Natural killer cell treated with Interleukin-12 subunit alpha and Interleukin-12 subunit beta and Interleukin-15 and Interleukin-18, amount 100 ng/mL, for 72 hours (primary cell): ENCODE measurements around the gene UCHL5. TPM values are rescaled to one million over a fixed set of nuclear protein-coding genes. Genes with fewer than 3 reads are reported as not detected.

ENCODE experiments used
- ATAC-seq, 2 donors: fragments of 150-1000 bp; cut with Tn5 transposase in 1 of 2; sonication (Bioruptor Pico), chemical (Tn5 transposase) in 1 of 2; 2 replicates each; pipeline ENCODE4 v1.10.0; 2021
- DNase-seq: peaks from one replicate; pipeline ENCODE4 v3.0.0; 2022; ENCODE audit warnings: low spot score
- H3K27ac Mint-ChIP-seq, 2 donors: 1 replicate in 1 of 2; 2 replicates in 1 of 2; pipeline ENCODE4 v1.8.0; 2022; ENCODE audit warnings: mixed read lengths in 2 of 2, mild to moderate bottlenecking in 1 of 2, moderate library complexity in 1 of 2
- H3K27me3 Mint-ChIP-seq, 2 donors: 1 replicate in 1 of 2; 2 replicates in 1 of 2; pipeline ENCODE4 v1.8.0; 2022; ENCODE audit warnings: mixed read lengths in 2 of 2
- H3K36me3 Mint-ChIP-seq: one replicate; pipeline ENCODE4 v1.8.0; 2022; ENCODE audit warnings: mixed read lengths
- H3K4me1 Mint-ChIP-seq, 2 donors: 1 replicate in 1 of 2; 2 replicates in 1 of 2; pipeline ENCODE4 v1.8.0; 2022; ENCODE audit warnings: low read depth in 2 of 2, mixed read lengths in 2 of 2, mild to moderate bottlenecking in 1 of 2
- H3K4me3 Mint-ChIP-seq: one replicate; pipeline ENCODE4 v1.8.0; 2022; ENCODE audit warnings: mixed read lengths
- H3K9me3 Mint-ChIP-seq: 2 replicates; pipeline ENCODE4 v1.8.0; 2022; ENCODE audit warnings: mixed read lengths
- total RNA-seq, 2 donors: library from RNA; stranded (reverse); gene quantifications; one replicate each; pipeline ENCODE4 v1.2.3, GENCODE V29; 2022

UCHL5 gene
- total RNA-seq, 2 donors from 2014 or later = 67.9 to 76.8 TPM

DNA sequence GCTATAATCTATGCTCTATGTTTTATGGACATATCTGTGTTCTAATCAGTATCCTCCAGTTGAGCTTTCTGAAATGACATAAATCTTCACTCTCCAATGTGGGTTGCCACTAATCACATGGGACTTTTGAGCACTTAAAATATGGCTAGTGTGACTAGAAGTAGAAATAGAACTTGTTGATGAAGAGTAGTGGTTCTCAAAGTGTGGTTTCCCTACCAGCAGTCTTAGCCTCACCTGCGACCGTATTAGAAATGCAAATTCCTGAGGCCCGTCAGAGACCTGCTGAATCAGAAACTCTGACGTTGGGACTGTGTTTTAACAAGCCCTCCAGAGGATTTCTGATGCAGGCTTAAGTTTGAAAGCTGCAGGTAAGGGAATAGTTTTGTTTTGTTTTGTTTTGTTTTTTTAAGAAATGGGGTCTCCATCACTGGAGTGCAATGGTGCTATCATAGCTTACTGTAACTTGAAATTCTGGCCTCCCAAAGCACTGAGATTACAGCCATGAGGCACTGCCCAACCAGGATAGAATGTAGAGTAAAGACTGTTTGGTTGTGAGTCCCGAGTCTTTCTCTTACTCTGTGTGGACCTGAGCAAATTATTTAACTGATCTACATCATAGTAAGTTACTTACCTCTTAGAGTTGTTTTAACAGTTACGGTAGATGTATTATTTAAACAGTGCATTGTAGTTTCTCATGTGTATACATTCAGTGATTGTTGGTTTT is 24.4 kb upstream of the UCHL5 start:
- Mint-ChIP-seq H3K27me3 (no peaks in the 10 kb centered on the region), H3K4me3 (no peak overlapping the region), H3K4me1 (no peaks in the 10 kb centered on the region), H3K36me3 (peaks cover 16% of the 10 kb centered on the region), H3K9me3 (no peaks in the 10 kb centered on the region), H3K27ac (no peak overlapping the region)
- no peak for DNase-seq
- no peak for ATAC-seq

DNA sequence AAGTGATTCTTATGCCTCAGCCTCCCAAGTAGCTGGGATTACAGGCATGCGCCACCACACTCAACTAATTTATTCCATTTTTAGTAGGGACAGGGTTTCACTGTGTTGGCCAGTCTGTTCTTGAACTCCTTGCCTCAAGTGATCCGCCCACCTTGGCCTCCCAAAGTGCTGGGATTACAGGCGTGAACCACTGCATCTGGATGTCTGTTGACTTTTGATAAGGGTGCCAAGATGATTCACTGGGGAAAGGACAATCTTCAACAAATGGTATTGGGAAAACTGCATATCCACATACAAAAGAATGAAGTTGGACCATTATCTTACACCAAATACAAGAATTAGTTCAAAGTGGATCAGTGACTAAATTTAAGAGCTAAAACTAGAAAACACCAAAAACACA is 20.0 kb upstream of the UCHL5 start:
- no peaks in the 10 kb centered on the region for H3K27me3 Mint-ChIP-seq
- H3K9me3 Mint-ChIP-seq = no peaks in the 10 kb centered on the region
- DNase-seq (no peak), ATAC-seq (no peak)
- H3K4me1 Mint-ChIP-seq = peaks cover 0 to 5% of the 10 kb centered on the region in 2 donors
- no peak overlapping the region for H3K4me3 Mint-ChIP-seq
- peaks cover 15% of the 10 kb centered on the region for H3K36me3 Mint-ChIP-seq
- no peak overlapping the region for H3K27ac Mint-ChIP-seq

DNA sequence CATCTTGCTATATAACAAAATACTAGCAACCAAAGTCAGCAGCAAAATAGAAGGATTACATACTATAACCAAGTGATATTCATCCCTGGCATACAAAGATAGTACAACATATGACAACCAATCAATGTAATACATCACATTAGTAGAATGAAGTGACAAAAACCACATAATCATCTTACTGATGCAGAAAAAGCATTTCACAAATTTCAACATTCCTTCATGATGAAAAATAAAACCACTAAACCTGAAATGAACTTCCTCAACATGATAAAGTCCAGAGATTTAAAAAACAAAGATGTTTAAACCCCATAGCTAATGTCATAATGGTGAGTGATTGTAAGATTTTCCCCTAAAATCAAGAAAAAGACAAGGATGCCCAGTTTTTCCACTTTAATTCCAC is 18.8 kb upstream of the UCHL5 start:
- no peak for ATAC-seq
- no peak for DNase-seq
- Mint-ChIP-seq H3K27ac (peak overlapping the region in 1 of 2 donors; percentile 15), H3K27me3 (no peaks in the 10 kb centered on the region), H3K9me3 (no peaks in the 10 kb centered on the region), H3K4me3 (no peak overlapping the region), H3K36me3 (peaks cover 12% of the 10 kb centered on the region), H3K4me1 (peaks cover 0 to 5% of the 10 kb centered on the region in 2 donors)

DNA sequence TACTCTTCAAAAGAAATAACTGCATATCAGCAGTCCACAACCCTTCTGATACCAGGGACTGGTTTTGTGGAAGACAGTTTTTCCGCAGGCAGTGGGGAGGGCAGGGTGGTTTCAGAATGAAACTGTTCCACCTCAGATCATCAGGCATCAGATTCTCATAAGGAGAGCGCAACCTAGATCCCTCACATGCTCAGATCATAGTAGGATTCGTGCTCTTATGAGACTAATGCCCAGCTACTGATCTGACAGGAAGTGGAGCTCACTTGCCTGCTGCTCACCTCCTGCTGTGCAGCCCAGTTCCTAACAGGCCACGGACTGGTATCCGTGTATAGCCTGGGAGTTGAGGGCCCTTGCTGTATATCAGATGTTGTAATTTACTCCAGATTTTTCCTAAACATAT is 11.8 kb upstream of the UCHL5 start:
- Mint-ChIP-seq H3K4me1 (peaks cover 29 to 38% of the 10 kb centered on the region in 2 donors), H3K4me3 (peak overlapping the region; percentile 53), H3K36me3 (no peaks in the 10 kb centered on the region), H3K9me3 (no peaks in the 10 kb centered on the region), H3K27me3 (no peaks in the 10 kb centered on the region), H3K27ac (peak overlapping the region; percentile 78)
- ATAC-seq (peak; percentile 60 to 89), DNase-seq (no peak)

DNA sequence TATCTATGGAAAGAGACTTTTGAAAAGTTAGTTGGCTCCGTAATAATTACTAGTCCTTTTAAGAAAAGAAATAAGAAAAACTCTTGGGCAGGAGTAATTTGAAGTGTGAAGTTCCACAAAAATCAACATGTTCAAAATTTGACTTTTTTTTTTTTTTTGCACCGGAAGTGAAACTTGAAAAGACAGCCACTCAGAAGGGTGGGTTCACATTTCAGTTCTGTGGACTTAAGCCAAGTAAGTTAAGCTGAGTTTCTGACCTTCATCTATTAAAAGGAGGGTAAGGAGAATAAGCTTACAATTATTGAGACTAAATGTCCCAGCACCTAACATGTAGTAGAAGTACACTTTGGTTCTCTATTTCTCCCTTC is 11.2 kb upstream of the UCHL5 start:
- Mint-ChIP-seq H3K27ac (peak overlapping the region; percentile 78), H3K36me3 (no peaks in the 10 kb centered on the region), H3K27me3 (no peaks in the 10 kb centered on the region), H3K4me1 (peaks cover 32 to 44% of the 10 kb centered on the region in 2 donors), H3K4me3 (peak overlapping the region; percentile 53), H3K9me3 (no peaks in the 10 kb centered on the region)
- DNase-seq = no peak
- ATAC-seq = no peak

DNA sequence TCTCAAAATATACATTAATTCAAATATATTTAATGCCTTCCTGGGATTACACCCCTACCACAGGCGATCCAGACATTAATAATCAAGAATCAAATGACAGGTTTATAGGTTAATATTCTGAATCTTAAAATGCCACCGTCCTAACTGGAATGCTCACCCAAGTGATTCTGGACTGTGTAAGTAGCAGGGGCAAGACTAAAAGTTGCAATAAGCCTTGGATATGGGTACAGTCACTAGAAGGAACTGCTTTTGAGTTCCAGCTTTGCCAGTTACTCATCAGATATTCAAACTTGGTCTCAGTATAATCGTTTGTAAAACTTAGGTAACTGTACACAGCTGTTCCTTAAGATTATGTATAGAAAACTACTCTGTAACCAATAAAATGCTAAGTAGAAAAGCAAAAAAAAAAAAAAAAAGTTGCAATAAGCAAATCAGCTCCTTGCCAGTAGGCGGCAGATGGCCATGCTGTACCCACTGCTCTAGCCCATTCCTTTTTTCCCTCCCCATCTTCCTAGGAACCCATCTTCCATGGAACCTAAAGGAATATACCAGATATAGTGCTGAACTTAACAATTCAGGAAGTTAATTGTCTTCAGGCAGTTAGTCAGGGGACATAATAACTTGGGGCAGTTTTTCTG is 10.7 kb upstream of the UCHL5 start:
- DNase-seq = no peak
- no peaks in the 10 kb centered on the region for H3K36me3 Mint-ChIP-seq
- H3K27me3 Mint-ChIP-seq = no peaks in the 10 kb centered on the region
- peak overlapping the region; percentile 53 for H3K4me3 Mint-ChIP-seq
- no peaks in the 10 kb centered on the region for H3K9me3 Mint-ChIP-seq
- no peak for ATAC-seq
- peaks cover 35 to 49% of the 10 kb centered on the region in 2 donors for H3K4me1 Mint-ChIP-seq
- peak overlapping the region; percentile 78 for H3K27ac Mint-ChIP-seq

DNA sequence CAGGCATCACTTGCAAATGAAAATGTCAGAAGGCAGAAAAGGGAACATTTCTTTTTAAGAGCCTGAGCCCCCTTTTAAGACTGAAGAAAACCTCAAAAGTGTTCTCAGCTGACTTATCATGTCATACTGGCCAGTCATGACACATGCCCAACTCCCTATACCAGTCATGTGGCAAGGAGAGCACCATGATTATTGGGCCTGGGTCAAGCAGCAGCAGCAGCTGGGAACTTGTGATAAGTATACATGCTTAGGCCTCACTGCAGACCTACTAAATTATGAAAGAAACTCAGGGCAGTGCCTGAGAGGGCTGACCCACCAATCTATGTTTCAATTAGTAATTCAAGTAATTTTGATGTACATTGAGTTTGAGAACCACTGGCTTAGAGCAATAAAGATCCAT is 8.9 kb upstream of the UCHL5 start:
- Mint-ChIP-seq H3K27ac (peak overlapping the region; percentile 11 to 38), H3K9me3 (no peaks in the 10 kb centered on the region), H3K4me1 (peaks cover 42 to 56% of the 10 kb centered on the region in 2 donors), H3K4me3 (no peak overlapping the region), H3K27me3 (no peaks in the 10 kb centered on the region), H3K36me3 (no peaks in the 10 kb centered on the region)
- DNase-seq (no peak), ATAC-seq (peak in 1 of 2 donors; percentile 37)

DNA sequence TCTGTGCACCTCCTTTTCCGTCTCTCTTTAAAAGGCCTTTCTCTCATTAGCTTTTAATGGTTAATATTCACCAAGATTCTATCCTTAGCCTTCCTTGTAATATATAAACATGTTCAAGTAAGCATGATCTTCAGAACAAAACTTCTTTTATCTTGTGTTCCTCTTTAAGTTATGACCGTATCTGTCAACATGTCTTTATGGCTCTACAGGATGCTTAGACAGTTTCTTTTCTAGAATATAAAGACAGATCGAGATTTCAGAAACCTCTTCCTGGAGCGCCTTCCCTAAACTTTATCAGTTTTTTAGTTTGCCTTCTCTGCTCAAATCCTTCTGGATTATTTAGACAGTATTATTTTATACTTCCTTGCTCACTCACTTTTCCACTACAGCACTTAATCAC is 7.4 kb upstream of the UCHL5 start:
- Mint-ChIP-seq H3K36me3 (no peaks in the 10 kb centered on the region), H3K27ac (peak overlapping the region; percentile 2 to 11), H3K27me3 (no peaks in the 10 kb centered on the region), H3K9me3 (no peaks in the 10 kb centered on the region), H3K4me3 (peak overlapping the region; percentile 3), H3K4me1 (peaks cover 47 to 62% of the 10 kb centered on the region in 2 donors)
- DNase-seq (no peak), ATAC-seq (no peak)

DNA sequence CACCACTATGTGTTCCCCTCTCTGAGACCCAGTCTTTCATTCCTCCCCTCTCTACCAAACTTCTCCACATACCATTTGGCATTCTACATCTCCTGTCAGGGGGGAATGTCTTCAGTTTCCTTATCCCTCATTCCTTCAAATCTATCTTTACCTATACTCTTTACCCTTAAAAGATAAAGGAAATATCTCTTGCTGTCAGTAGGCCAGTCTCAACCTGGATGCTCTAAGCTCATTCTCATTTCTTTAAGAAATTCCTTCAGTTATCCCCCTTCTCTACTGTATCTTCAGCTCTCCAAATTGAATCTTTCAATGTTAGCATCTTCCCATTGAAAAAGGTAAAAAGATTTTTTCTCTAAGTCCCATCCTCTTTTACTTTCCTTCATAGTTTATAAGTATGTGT is 6.8 kb upstream of the UCHL5 start:
- ATAC-seq (no peak), DNase-seq (no peak)
- Mint-ChIP-seq H3K36me3 (no peaks in the 10 kb centered on the region), H3K27me3 (no peaks in the 10 kb centered on the region), H3K9me3 (no peaks in the 10 kb centered on the region), H3K27ac (peak overlapping the region; percentile 2 to 11), H3K4me3 (no peak overlapping the region), H3K4me1 (peaks cover 48 to 60% of the 10 kb centered on the region in 2 donors)

DNA sequence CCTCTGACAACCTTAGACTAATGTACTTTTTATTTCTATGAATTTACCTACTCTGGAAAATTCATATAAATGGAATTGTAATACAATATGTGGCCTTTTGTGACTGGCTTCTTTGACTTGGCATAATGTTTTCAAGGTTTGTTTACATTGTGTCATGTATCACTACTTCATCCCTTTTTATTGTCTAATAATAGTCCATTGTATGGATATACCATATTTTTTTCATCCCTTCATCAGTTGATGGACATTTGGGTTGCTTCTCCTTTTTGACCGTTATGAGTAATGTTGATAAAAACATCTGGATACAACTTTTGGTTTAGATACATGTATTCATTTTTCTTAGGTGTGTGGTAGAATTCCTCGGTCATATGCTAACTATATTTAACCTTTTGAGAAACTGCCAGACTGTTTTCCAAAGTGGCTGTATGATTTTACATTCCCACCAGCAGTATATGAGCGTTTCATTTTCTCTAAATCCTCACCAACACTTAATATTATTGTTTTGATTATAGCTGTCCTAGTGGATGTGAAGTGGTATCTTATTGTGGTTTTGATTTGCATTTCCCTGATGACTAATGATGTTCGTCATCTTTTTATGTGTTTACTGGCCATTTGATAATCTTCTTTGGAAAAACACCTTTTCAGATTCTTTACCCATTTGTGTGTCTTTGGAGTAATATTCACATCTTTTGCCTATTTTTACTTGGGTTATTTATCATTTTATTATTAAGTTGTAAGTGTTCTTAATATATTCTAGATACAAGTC is 3.7 kb upstream of the UCHL5 start:
- Mint-ChIP-seq H3K36me3 (no peaks in the 10 kb centered on the region), H3K4me3 (peak overlapping the region; percentile 51), H3K4me1 (peaks cover 50 to 62% of the 10 kb centered on the region in 2 donors), H3K27ac (peak overlapping the region; percentile 20 to 49), H3K27me3 (no peaks in the 10 kb centered on the region), H3K9me3 (no peaks in the 10 kb centered on the region)
- no peak for DNase-seq
- ATAC-seq = no peak

DNA sequence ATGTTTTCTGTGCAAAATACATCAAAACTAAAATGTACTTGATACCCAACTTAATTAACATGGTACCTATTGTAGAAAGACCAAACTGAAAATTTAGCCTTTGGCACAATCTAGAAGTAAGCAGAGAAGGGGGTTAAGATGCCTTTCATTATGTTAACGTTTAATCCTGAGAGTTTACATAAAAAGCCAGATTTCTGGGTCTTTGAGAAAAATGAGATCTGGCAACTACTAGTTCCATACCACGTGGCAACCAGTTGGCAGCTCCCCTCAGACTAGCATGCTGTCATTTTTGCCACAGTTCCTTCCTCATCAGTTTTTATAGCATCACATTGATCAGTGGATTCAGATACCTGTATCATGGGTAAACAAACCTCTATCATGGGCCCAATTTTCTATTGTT is 1.8 kb upstream of the UCHL5 start:
- Mint-ChIP-seq H3K4me3 (peak overlapping the region; percentile 97), H3K9me3 (no peaks in the 10 kb centered on the region), H3K36me3 (peaks cover 5% of the 10 kb centered on the region), H3K27ac (peak overlapping the region; percentile 90 to 95), H3K27me3 (no peaks in the 10 kb centered on the region), H3K4me1 (peaks cover 50 to 64% of the 10 kb centered on the region in 2 donors)
- ATAC-seq (no peak), DNase-seq (no peak)

DNA sequence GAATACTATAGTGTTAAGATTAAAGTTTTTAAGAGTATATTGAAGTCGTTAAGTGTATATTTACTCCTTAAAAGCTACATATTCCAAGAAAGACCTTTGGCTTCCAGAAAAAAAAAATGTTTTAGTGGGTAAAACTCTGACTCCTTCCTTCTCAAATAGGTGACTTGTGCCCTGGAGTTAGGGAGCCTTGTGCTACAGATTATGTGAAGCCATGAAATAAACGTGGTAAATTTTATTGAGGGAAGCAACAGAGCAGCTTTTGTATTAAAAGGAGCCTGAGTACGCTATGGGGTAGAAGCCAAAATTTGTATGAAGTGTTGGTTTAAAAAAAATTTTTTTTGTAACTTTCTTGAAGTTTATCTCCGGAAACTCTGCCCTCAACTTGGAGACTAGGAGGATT is 1.2 kb upstream of the UCHL5 start:
- ATAC-seq = no peak
- Mint-ChIP-seq H3K4me1 (peaks cover 47 to 59% of the 10 kb centered on the region in 2 donors), H3K4me3 (peak overlapping the region; percentile 97), H3K36me3 (peaks cover 6% of the 10 kb centered on the region), H3K27me3 (no peaks in the 10 kb centered on the region), H3K27ac (peak overlapping the region; percentile 90 to 95), H3K9me3 (no peaks in the 10 kb centered on the region)
- no peak for DNase-seq

DNA sequence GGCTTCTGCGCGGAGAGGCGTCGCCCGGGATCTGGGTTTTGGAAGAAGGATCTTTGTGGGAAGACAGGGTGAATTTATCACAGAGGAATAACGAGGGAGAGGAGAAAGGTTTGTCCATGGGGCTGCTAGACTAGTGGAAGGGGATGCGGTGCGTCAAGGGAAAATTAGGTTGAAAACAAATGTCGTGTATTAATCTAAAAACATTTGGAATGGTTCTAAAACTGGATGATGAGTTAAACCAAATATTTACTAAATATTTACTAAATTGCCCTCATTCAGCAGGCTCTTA is 899 bp upstream of the UCHL5 start:
- H3K4me1 Mint-ChIP-seq = peaks cover 47 to 58% of the 10 kb centered on the region in 2 donors
- no peaks in the 10 kb centered on the region for H3K9me3 Mint-ChIP-seq
- H3K4me3 Mint-ChIP-seq = peak overlapping the region; percentile 97
- ATAC-seq (no peak), DNase-seq (no peak)
- peaks cover 6% of the 10 kb centered on the region for H3K36me3 Mint-ChIP-seq
- no peaks in the 10 kb centered on the region for H3K27me3 Mint-ChIP-seq
- peak overlapping the region; percentile 90 to 95 for H3K27ac Mint-ChIP-seq
